ENCODE data around the gene CCDC112.

The CCDC112 gene

GRCh38 chr5:115317736-115318135 is 21.3 kb upstream of the CCDC112 start:
- TF ChIP-seq CTCF (IDR thresholded peaks at IDR 0.05; ENCODE audit: borderline replicate concordance, insufficient read depth, low read depth, low read length) = no peak
- no peak overlapping the region for H3K4me3 ChIP-seq (ENCODE audit: low read depth, low read length)

GRCh38 chr5:115317320-115317719 is 20.9 kb upstream of the CCDC112 start:
- TF ChIP-seq CTCF (IDR thresholded peaks at IDR 0.05; ENCODE audit: borderline replicate concordance, insufficient read depth, low read depth, low read length) = no peak
- no peak overlapping the region for H3K4me3 ChIP-seq (ENCODE audit: low read depth, low read length)

- TF ChIP-seq CTCF (IDR thresholded peaks at IDR 0.05; ENCODE audit: borderline replicate concordance, insufficient read depth, low read depth, low read length) = no peak
- no peak overlapping the region for H3K4me3 ChIP-seq (ENCODE audit: low read depth, low read length)
These were observed 17.2 kb upstream of the CCDC112 start for GRCh38 chr5:115313632-115314031.

- H3K4me3 ChIP-seq (ENCODE audit: low read depth, low read length) = no peak overlapping the region
- TF ChIP-seq CTCF (IDR thresholded peaks at IDR 0.05; ENCODE audit: borderline replicate concordance, insufficient read depth, low read depth, low read length) = no peak
These were observed 16.6 kb upstream of the CCDC112 start for GRCh38 chr5:115313052-115313451.

- no peak overlapping the region for H3K4me3 ChIP-seq (ENCODE audit: low read depth, low read length)
- TF ChIP-seq CTCF (IDR thresholded peaks at IDR 0.05; ENCODE audit: borderline replicate concordance, insufficient read depth, low read depth, low read length) = no peak; the same call in 1 of the 2 replicates
These were observed 13.4 kb upstream of the CCDC112 start for GRCh38 chr5:115309751-115310370.

GRCh38 chr5:115308815-115309214 is 12.4 kb upstream of the CCDC112 start:
- no peak overlapping the region for H3K4me3 ChIP-seq (ENCODE audit: low read depth, low read length)
- no peak for TF ChIP-seq CTCF (IDR thresholded peaks at IDR 0.05; ENCODE audit: borderline replicate concordance, insufficient read depth, low read depth, low read length)

- no peak for TF ChIP-seq CTCF (IDR thresholded peaks at IDR 0.05; ENCODE audit: borderline replicate concordance, insufficient read depth, low read depth, low read length)
- no peak overlapping the region for H3K4me3 ChIP-seq (ENCODE audit: low read depth, low read length)
These were observed 9.6 kb upstream of the CCDC112 start for GRCh38 chr5:115306011-115306536.

All from GM12875 (cell line).